GM18526 (cell line): ENCODE data around the gene GTF2F1.

Source experiments
- POLR2A ChIP-seq: IDR thresholded peaks from 3 replicates; pipeline ENCODE4 v1.6.1; 2011; ENCODE audit not compliant: insufficient read length; ENCODE audit errors: extremely low read depth

Gene GTF2F1

GRCh38 chr19:6393074-6393982, at the start of gene GTF2F1:
TSS of gene GTF2F1 (minus strand) at chr19:6393164. CDS start at chr19:6392995, 169 bp downstream.
- peak; percentile 67 for TF ChIP-seq POLR2A

GRCh38 chr19:6442087-6442688, 49.2 kb upstream of the GTF2F1 start:
- TF ChIP-seq POLR2A = no peak

- TF ChIP-seq POLR2A = no peak
Observed at GRCh38 chr19:6440905-6441304, 47.9 kb upstream of the GTF2F1 start.

- TF ChIP-seq POLR2A = no peak
Observed at GRCh38 chr19:6439743-6440142, 46.8 kb upstream of the GTF2F1 start.

GRCh38 chr19:6433663-6434062, 40.7 kb upstream of the GTF2F1 start, which contains the start of gene SLC25A41:
TSS of gene SLC25A41 (minus strand) at chr19:6433763. CDS start at chr19:6433693, 70 bp downstream.
- no peak for TF ChIP-seq POLR2A

GRCh38 chr19:6433165-6433564, 40.2 kb upstream of the GTF2F1 start:
- TF ChIP-seq POLR2A = no peak

GRCh38 chr19:6431891-6432290, 38.9 kb upstream of the GTF2F1 start:
- TF ChIP-seq POLR2A = no peak

GRCh38 chr19:6429419-6430221, 36.7 kb upstream of the GTF2F1 start:
- TF ChIP-seq POLR2A = no peak

GRCh38 chr19:6427131-6427530, 34.2 kb upstream of the GTF2F1 start:
- TF ChIP-seq POLR2A = no peak

- TF ChIP-seq POLR2A = no peak
Observed at GRCh38 chr19:6425732-6426620, 33.0 kb upstream of the GTF2F1 start.

GRCh38 chr19:6424939-6425731, 32.2 kb upstream of the GTF2F1 start:
- TF ChIP-seq POLR2A = peak; percentile 45

- peak; percentile 77 for TF ChIP-seq POLR2A
Observed at GRCh38 chr19:6424195-6424938, 31.4 kb upstream of the GTF2F1 start, which contains the start of gene KHSRP. TSS of gene KHSRP (minus strand) at chr19:6424811. CDS start at chr19:6424701, 110 bp downstream.
